ENCODE results near the gene LOC101059915.

Gene LOC101059915

DNA sequence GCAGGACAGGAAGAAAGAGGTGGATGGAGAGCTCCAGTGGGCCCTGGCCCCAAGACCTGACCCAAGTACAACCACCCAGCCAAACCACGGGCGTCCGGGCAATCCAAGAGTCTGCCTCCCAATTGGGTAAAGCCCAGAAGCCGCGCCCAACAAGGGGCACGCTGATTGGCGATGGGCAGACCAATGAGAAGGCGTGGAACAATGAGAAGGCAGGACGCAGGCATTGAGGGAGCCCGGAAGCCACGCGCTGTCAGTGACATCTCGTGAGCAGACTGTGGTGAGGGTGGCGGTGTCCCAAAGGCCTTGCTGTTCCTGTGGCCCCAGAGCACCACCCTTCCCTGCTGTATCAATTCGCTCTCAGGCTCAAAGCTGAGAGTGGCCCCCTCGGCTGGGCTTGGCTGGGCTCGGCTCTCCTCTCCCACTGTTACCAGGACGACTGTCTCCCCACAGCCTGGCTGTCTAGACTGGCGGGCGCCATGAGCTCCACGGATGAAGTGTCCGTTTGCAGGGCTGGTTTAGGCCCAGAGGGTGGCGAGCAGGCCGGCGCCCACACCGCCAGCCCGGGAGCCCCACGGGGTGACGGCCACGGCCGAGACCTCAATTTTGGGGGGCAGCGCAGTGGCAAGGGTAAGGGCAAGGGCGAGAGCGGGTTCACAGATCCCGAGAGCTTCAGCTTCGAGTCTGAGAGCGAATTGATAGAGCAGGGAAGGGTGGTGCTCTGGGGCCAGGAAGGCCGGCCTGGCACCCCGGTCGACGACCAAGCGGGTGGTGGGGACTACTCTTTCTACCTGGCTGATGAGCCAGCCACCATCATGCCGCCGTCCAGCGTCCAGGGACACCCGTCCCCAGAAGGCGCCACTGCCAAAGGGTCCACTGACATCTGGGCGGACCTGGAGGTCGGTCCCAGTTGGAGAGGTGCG is at the start of gene LOC101059915:
Gene LOC101059915 (plus strand): TSS at position 219 of the 920 bp plus-strand sequence.
- ATAC-seq (replicated peaks in 1 of 2) = no peak
- Mint-ChIP-seq H3K36me3 (ENCODE audit: insufficient read depth in 2 of 2) (no peaks in the 10 kb centered on the region), H3K9me3 (no peaks in the 10 kb centered on the region), H3K4me1 (ENCODE audit: low read depth) (peaks cover 34% of the 10 kb centered on the region), H3K27ac (no peak within 1 kb of the TSS), H3K4me3 (no peak within 1 kb of the TSS), H3K27me3 (ENCODE audit: low read depth) (peaks cover 13% of the 10 kb centered on the region)
- no peak for DNase-seq

DNA sequence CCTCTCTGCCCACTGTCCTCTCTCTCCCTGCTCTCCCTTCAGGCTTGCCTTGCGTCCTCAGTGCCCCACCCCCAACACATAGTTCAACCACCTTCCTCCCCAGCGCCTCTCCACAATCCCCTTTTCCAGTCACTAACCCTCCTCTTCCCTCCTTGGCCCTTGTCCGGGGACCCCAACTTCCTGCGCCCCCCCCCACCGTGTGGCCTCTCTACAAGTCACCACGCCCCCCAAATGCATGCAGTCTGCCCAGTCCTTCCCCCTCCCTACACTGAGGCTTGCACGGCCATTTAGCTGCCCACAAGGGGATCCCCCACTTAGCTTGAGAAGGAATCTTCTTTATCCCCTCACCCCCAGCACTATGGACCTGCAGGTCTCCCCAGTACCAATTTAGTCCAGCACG is 49.6 kb upstream of the LOC101059915 start:
- Mint-ChIP-seq H3K4me3 (peak overlapping the region; percentile 80 to 90), H3K27me3 (ENCODE audit: low read depth) (no peaks in the 10 kb centered on the region), H3K9me3 (no peaks in the 10 kb centered on the region), H3K36me3 (ENCODE audit: insufficient read depth in 2 of 2) (peaks cover 6% of the 10 kb centered on the region in 2 donors), H3K27ac (peak overlapping the region; percentile 96), H3K4me1 (ENCODE audit: low read depth) (peaks cover 84% of the 10 kb centered on the region)
- ATAC-seq (replicated peaks in 1 of 2) (no peak), DNase-seq (no peak)

DNA sequence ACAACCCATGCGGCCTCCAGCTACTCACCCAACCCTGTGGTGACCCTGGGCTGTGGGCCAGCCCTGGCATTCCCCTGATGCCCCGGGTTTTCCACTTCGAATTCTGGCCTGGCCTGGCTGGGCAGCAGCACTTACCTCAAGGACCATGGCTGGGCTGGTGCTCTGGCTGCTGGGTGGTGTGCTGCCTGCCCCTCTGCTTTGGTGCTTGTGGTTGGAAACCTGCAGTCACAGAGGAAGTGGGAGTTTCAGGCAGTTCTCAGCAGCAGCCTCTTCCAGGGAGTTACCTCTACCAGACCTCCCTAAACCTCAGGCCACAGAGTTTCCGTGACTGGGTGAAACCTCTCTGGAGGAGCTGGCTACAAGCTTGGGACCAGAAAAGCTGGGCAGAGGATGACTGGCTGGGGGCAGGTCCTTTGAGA is 49.0 kb upstream of the LOC101059915 start, which contains the start of gene CXCR3:
Gene CXCR3 (minus strand): TSS at position 209 of the 419 bp plus-strand sequence. CDS start 62 bp downstream, at position 147.
- H3K4me1 Mint-ChIP-seq (ENCODE audit: low read depth) = peaks cover 89% of the 10 kb centered on the region
- peak within 1 kb of the TSS; percentile 96 for H3K27ac Mint-ChIP-seq
- no peaks in the 10 kb centered on the region for H3K27me3 Mint-ChIP-seq (ENCODE audit: low read depth)
- peaks cover 2 to 6% of the 10 kb centered on the region in 2 donors for H3K36me3 Mint-ChIP-seq (ENCODE audit: insufficient read depth in 2 of 2)
- DNase-seq = peak; percentile 71 to 87
- H3K4me3 Mint-ChIP-seq = peak within 1 kb of the TSS; percentile 80 to 90
- no peaks in the 10 kb centered on the region for H3K9me3 Mint-ChIP-seq
- peak; percentile 56 to 70 for ATAC-seq (replicated peaks in 1 of 2)

DNA sequence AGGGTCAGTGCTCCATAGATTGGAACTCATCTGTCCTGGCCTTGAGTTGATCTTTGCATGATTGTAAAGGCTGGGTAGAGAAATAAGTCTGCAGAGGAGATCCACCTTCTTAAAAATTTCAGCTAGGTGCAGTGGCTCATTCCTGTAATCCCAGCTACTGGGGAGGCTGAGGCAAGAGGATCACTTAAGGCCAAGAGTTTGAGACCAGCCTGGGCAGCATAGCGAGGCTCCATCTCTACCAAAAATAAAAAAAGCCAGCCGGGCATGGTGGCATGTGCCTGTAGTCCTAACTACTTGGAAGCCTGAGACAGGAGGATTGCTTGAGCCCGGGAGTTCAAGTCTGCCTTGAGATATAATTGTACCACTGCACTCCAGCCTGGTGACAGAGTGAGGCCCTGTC is 48.6 kb upstream of the LOC101059915 start:
- Mint-ChIP-seq H3K4me3 (peak overlapping the region; percentile 80 to 90), H3K27me3 (ENCODE audit: low read depth) (no peaks in the 10 kb centered on the region)

DNA sequence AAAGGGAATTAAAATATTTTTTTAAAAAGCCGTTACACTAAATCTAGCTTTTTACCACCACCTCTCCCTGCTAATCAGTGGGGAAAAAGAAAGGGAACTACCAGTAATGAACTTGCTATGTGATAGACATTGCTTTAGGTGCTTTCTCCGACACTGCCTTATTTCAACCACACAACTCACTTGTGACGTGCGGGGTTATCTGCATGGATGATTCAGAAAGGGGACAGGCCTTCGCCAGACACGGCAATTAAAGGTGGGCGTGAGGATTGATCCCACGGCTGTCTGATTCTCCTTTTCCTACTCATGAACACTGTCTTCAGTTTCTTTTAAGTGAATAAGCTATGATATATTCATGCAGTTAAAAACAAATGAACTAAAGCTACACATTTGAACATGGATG is 48.2 kb upstream of the LOC101059915 start:
- H3K36me3 Mint-ChIP-seq (ENCODE audit: insufficient read depth in 2 of 2) = peaks cover 2 to 6% of the 10 kb centered on the region in 2 donors
- H3K9me3 Mint-ChIP-seq = no peaks in the 10 kb centered on the region
- DNase-seq = peak; percentile 67 to 78
- peak overlapping the region; percentile 96 for H3K27ac Mint-ChIP-seq
- H3K27me3 Mint-ChIP-seq (ENCODE audit: low read depth) = no peaks in the 10 kb centered on the region
- H3K4me1 Mint-ChIP-seq (ENCODE audit: low read depth) = peaks cover 92% of the 10 kb centered on the region
- H3K4me3 Mint-ChIP-seq = peak overlapping the region; percentile 80 to 90
- peak; percentile 48 to 54 for ATAC-seq (replicated peaks in 1 of 2)

More for the DNA sequence above, 48.6 kb upstream of the LOC101059915 start:
- no peak for ATAC-seq (replicated peaks in 1 of 2)
- DNase-seq = no peak
- Mint-ChIP-seq H3K27ac (peak overlapping the region; percentile 96), H3K9me3 (no peaks in the 10 kb centered on the region), H3K4me1 (ENCODE audit: low read depth) (peaks cover 89% of the 10 kb centered on the region), H3K36me3 (ENCODE audit: insufficient read depth in 2 of 2) (peaks cover 2 to 6% of the 10 kb centered on the region in 2 donors)

DNA sequence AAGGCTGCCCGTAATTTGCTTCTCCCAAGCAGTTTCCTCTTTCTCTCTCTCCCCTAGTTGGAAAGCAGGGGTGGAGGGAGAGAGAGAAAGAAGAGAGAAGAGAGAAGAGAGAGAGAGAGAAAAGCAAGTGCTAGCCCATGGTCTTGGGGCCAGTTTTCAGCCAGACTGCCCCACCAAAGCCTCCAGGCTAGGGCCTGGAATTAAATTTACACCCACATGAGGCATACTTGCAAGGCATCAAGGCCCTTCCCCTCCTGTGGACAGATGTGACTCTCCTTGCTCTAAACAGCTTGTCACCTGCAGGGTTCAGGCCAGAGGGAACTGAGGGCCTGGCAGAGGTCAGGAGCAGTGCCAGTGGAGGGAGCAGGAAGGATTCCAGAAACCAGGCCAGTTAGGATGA is 47.4 kb upstream of the LOC101059915 start:
- Mint-ChIP-seq H3K4me3 (peak overlapping the region; percentile 7 to 80), H3K27ac (no peak overlapping the region), H3K27me3 (ENCODE audit: low read depth) (no peaks in the 10 kb centered on the region), H3K36me3 (ENCODE audit: insufficient read depth in 2 of 2) (peaks cover 0 to 4% of the 10 kb centered on the region in 2 donors), H3K4me1 (ENCODE audit: low read depth) (peaks cover 89% of the 10 kb centered on the region), H3K9me3 (no peaks in the 10 kb centered on the region)
- ATAC-seq (replicated peaks in 1 of 2) (no peak), DNase-seq (no peak)

DNA sequence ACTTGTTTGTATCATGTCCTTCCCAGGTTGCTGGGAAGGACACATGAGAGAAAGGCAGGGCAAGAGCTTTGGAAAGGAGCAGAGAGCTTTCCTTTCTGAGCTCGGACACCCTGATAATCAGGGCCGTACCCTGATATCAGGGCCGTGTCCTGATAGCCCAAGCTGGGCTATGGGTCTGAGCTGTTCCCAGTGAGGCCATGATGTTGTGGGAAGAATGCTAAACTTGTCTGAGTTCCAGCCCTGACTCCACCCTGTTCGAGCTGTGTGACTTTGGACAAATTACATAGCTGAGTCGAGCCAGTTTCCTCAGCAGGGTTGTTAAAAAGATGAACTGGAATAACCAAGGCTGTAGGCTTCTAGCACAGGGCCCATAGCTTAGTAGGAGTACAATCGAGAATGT is 45.7 kb upstream of the LOC101059915 start:
- H3K27ac Mint-ChIP-seq = peak overlapping the region; percentile 74
- H3K27me3 Mint-ChIP-seq (ENCODE audit: low read depth) = no peaks in the 10 kb centered on the region
- no peak for ATAC-seq (replicated peaks in 1 of 2)
- peak overlapping the region in 1 of 2 donors; percentile 53 for H3K4me3 Mint-ChIP-seq
- no peaks in the 10 kb centered on the region for H3K9me3 Mint-ChIP-seq
- peaks cover 0 to 3% of the 10 kb centered on the region in 2 donors for H3K36me3 Mint-ChIP-seq (ENCODE audit: insufficient read depth in 2 of 2)
- H3K4me1 Mint-ChIP-seq (ENCODE audit: low read depth) = peaks cover 73% of the 10 kb centered on the region
- no peak for DNase-seq

DNA sequence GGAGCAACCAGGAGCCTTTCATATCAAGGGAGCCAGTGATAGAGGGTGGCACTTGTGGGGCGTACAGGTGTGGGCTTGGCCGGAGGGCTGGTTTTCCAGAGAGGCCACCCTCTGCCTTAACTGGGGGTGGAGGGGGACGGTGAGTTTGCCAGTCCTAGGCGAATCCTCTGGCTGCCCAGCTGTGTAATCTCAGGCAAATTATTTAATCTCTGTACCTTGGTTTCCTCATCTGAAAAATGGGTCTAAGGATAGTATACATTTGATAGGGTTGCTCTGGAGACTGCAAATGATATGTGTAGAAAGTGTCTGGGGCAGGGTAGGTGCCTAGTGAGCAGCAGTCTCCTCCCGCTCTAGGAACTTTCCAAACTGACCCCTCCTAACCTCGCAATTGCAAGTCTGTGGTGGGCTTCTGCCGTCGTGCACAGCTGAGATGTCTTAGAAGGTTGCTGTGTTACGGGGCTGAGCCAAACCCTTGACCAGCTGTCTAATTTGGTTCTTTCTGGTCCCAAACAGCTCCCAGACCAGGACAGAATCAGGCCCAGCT is 45.2 kb upstream of the LOC101059915 start:
- Mint-ChIP-seq H3K9me3 (no peaks in the 10 kb centered on the region), H3K4me1 (ENCODE audit: low read depth) (peaks cover 68% of the 10 kb centered on the region), H3K27ac (peak overlapping the region; percentile 74), H3K4me3 (peak overlapping the region; percentile 78 to 85), H3K27me3 (ENCODE audit: low read depth) (no peaks in the 10 kb centered on the region), H3K36me3 (ENCODE audit: insufficient read depth in 2 of 2) (peaks cover 0 to 2% of the 10 kb centered on the region in 2 donors)
- ATAC-seq (replicated peaks in 1 of 2) (peak in 1 of 2 donors; percentile 0), DNase-seq (no peak)

DNA sequence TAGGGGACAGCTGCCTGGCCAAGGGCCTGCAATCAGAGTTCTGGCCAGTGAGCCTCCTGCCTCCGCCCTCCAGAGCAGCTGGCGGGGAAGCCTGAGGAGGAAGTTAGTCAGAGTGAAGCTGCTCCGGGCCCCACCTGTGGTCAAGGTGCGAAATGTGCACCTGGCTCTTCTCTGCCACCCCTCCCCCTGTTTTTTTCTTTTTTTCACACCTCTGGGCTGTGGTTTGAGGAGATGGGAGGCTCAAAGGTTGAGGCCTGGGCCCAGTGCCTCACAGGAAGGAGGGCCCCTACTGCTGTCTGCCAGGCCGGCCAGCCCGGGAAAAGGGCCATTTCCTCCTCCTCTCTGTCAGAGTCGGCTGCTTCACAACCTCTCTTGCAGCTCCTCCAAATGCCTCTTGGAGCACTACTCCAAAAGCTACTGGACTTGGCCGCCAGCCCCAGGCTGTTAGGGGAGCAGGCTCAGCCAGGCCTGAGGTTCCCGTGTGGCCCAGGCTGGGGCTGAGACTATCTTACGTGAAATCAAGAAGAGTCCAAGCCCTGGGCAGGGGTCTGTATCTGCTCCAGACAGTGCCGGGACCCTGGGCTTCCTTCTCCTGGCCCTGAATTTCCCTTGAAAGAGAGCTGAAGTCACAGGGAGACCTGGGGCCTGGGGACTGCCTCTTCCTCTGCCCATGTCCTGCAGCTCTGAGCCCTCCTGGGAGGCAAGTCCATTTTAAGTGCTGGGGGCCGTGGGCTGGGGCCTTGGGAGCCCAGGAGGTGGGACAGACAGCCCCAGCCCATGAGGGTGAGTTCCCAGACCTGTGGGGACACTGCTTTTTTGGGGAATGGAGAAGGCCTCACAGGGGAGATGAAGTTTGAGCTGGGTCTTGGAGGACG is 44.5 kb upstream of the LOC101059915 start:
- Mint-ChIP-seq H3K4me1 (ENCODE audit: low read depth) (peaks cover 61% of the 10 kb centered on the region), H3K4me3 (peak overlapping the region; percentile 78 to 85), H3K27ac (peak overlapping the region; percentile 94), H3K27me3 (ENCODE audit: low read depth) (no peaks in the 10 kb centered on the region), H3K9me3 (no peaks in the 10 kb centered on the region), H3K36me3 (ENCODE audit: insufficient read depth in 2 of 2) (peaks cover 0 to 2% of the 10 kb centered on the region in 2 donors)
- peak; percentile 74 to 81 for DNase-seq
- peak; percentile 60 to 65 for ATAC-seq (replicated peaks in 1 of 2)

DNA sequence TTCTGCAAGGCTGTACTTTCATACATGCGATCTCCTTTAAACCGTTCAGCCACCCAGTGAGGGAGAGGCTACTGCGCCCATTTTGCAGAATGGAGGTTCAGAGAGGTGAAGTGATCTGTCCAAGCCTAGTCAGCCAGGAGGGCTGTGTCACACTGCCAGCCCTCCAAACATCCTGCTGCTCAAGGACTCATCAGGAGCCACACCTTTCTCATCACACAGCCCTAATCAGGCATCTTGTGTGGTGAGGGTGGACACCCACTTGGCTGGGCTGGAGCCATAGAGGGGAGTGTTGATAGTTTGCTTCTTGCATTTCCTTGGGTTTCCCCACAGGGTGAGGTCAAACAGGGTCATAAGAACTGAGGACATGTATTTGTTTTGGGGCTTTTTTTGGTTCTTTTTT is 43.6 kb upstream of the LOC101059915 start:
- H3K27me3 Mint-ChIP-seq (ENCODE audit: low read depth) = no peaks in the 10 kb centered on the region
- H3K4me1 Mint-ChIP-seq (ENCODE audit: low read depth) = peaks cover 52% of the 10 kb centered on the region
- peak overlapping the region; percentile 94 for H3K27ac Mint-ChIP-seq
- DNase-seq (peak in 1 of 2 donors; percentile 22), ATAC-seq (replicated peaks in 1 of 2) (peak in 1 of 2 donors; percentile 16)
- H3K36me3 Mint-ChIP-seq (ENCODE audit: insufficient read depth in 2 of 2) = peaks cover 0 to 2% of the 10 kb centered on the region in 2 donors
- H3K4me3 Mint-ChIP-seq = peak overlapping the region; percentile 78 to 85
- H3K9me3 Mint-ChIP-seq = no peaks in the 10 kb centered on the region

DNA sequence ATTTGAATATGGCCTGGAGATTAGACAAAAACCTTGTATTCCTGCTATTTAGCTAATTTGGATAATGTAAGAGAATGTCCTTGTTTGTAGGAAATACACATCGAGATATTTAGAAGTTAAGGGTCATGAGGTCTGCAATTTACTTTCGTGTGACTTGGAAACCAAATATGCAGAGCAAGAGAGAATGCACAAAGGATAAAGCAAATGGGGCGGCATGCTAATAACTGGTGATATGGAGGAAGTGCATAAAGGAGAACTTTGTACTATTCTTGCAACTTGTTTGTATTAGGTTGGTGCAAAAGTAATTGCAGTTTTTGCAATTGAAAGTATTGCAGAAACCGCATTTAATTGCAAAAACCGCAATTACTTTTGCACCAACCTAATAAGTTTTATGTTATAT is 41.9 kb upstream of the LOC101059915 start:
- Mint-ChIP-seq H3K36me3 (ENCODE audit: insufficient read depth in 2 of 2) (peaks cover 0 to 2% of the 10 kb centered on the region in 2 donors), H3K27me3 (ENCODE audit: low read depth) (no peaks in the 10 kb centered on the region), H3K27ac (no peak overlapping the region), H3K4me3 (no peak overlapping the region), H3K9me3 (no peaks in the 10 kb centered on the region), H3K4me1 (ENCODE audit: low read depth) (peaks cover 40% of the 10 kb centered on the region)
- ATAC-seq (replicated peaks in 1 of 2) (no peak), DNase-seq (no peak)

DNA sequence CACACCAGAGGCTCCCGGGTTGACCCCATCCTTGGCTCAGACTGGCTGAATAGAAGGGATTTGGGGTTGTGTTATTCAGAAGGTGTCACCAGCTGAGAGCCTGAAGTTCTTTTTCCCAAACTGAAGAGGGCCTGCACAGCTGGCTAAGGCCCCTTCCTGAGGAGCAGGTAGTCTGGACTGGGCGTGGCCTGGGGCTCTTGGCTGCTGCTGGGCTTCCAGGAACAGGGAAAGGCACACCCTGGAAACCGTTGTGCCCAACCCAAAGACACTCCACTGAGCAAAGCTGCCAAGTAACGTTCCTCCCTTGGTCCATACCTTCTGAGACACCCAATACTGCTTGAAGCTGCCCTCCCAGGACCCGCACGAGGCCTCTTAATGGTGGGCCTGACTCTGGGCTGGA is 40.8 kb upstream of the LOC101059915 start:
- no peaks in the 10 kb centered on the region for H3K9me3 Mint-ChIP-seq
- peaks cover 0 to 2% of the 10 kb centered on the region in 2 donors for H3K36me3 Mint-ChIP-seq (ENCODE audit: insufficient read depth in 2 of 2)
- H3K27me3 Mint-ChIP-seq (ENCODE audit: low read depth) = no peaks in the 10 kb centered on the region
- peaks cover 29% of the 10 kb centered on the region for H3K4me1 Mint-ChIP-seq (ENCODE audit: low read depth)
- no peak for DNase-seq
- no peak for ATAC-seq (replicated peaks in 1 of 2)
- H3K27ac Mint-ChIP-seq = no peak overlapping the region
- H3K4me3 Mint-ChIP-seq = no peak overlapping the region

All from activated T-cell treated with anti-CD3 and anti-CD28 coated beads, Interleukin-2, amount 50 U/mL, for 72 hours (primary cell).